Psoas muscle (tissue), 8 donors: Measurements from ENCODE around the gene HDC. TPM values are rescaled to one million over a fixed set of nuclear protein-coding genes. Genes with fewer than 3 reads are reported as not detected.

ENCODE experiments used
- ATAC-seq, 4 donors: fragments of 200-7000 bp; cut with Tn5 transposase; one replicate each; pipeline ENCODE4 v1.9.1; 2020; ENCODE audit warnings: moderate library complexity in 3 of 4, mild to moderate bottlenecking in 2 of 4
- DNase-seq, 2 donors: peaks; one replicate each; pipeline ENCODE4 v3.0.0-alpha.2; 2020
- H3K27ac ChIP-seq: fragments of 200-600 bp; one replicate; pipeline ENCODE4 v1.8.0; 2022
- H3K27me3 ChIP-seq, 3 donors: fragments of 200-600 bp in 1 of 3; one replicate each; pipeline versions ENCODE4 v1.6.1 to v1.8.0; 2013 to 2022; ENCODE audit warnings: low read length in 2 of 3, mild to moderate bottlenecking in 2 of 3, moderate library complexity in 1 of 3; ENCODE audit not compliant: insufficient read depth in 3 of 3
- H3K36me3 ChIP-seq, 2 donors: fragments of 200-600 bp in 1 of 2; one replicate each; pipeline versions ENCODE4 v1.6.1 to v1.8.0; 2013 to 2022; ENCODE audit warnings: low read depth in 1 of 2, mild to moderate bottlenecking in 1 of 2, moderate library complexity in 1 of 2; ENCODE audit not compliant: insufficient read depth in 1 of 2
- H3K4me1 ChIP-seq: fragments of 200-600 bp; one replicate; pipeline ENCODE4 v1.8.0; 2022
- H3K4me3 ChIP-seq: fragments of 200-600 bp; one replicate; pipeline ENCODE4 v1.8.0; 2022; ENCODE audit warnings: mild to moderate bottlenecking
- H3K9me3 ChIP-seq: fragments of 200-600 bp; one replicate; pipeline ENCODE4 v1.8.0; 2022
- WGBS, 3 donors: extraction: QIAGEN DNeasy Blood & Tissue Kit; methylation state at CpG; one replicate each; pipeline versions ENCODE4 v1.1.6 to v1.1.7; 2013; 5-methylcytosine and 5-hydroxymethylcytosine counted together
- intact Hi-C, 2 donors: fragments of 100-400 bp; cut with DNase I; formaldehyde crosslinking; loops; one replicate each; pipeline versions ENCODE4 v1.11.0 to v1.14.2; 2022
- polyA plus RNA-seq, 3 donors: library from polyadenylated mRNA; stranded (reverse); fragments of 200-250 nt; gene quantifications; one replicate each; pipeline ENCODE4 v1.2.3, GENCODE V29; 2013
- total RNA-seq, 4 donors: library from RNA; stranded (reverse); fragmentation: NEBNext Ultra II Directional in 2 of 4; extraction: Animal tissue kit (Norgen Biotek cat#: 25700) in 2 of 4; gene quantifications; one replicate each; pipeline versions ENCODE4 v1.2.1 to v1.2.4, GENCODE V29; 2021 to 2023
- TF ChIP-seq, protein P1 (sequence below): fragments of 200-600 bp; IDR thresholded peaks from one replicate; pipeline ENCODE4 v1.8.0; 2022; ENCODE audit warnings: antibody characterized with exemption
- donor health status: healthy with polysubstance abuse.
- donor health status: DM: no; HTN: no; CAD: no; lungs with moderate emphysema.
- donor health status: Bipolar disorder and iron deficiency.
- donor health status: healthy.
- donor health status: DM: yes; HTN: yes; CAD: no.
- donor health status: DM: no; HTN: no; CAD: no.
- donor health status: DM: no; HTN: no; CAD: no.
- donor health status: DM: yes; HTN: yes; CAD: no.

The HDC gene
- total and polyA plus RNA-seq, 7 donors = 0.03 to 0.97 (median 0.34) TPM

DNA sequence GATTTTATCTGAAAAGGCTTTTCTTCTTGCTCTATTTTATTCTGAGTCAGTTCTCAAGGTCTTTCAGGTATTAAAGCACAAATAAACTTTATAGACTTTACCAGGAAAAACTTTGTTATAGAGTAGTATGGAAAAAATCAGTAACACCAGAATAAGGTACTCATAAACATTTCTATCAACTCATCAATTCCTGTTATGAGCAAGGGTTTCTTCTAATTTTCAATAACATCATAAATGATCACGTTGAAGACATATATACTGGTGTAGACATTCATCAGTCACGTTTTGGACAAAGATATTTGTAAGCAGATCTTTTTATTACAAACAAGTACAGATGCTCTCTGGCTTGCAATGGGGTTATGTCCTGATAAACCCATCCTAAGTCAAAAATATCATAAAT, 9.6 kb upstream of the HDC start:
- peaks cover 0 to 21% of the 10 kb centered on the region in 2 donors for H3K36me3 ChIP-seq
- H3K27me3 ChIP-seq = no peaks in the 10 kb centered on the region
- TF ChIP-seq, protein P1, sequence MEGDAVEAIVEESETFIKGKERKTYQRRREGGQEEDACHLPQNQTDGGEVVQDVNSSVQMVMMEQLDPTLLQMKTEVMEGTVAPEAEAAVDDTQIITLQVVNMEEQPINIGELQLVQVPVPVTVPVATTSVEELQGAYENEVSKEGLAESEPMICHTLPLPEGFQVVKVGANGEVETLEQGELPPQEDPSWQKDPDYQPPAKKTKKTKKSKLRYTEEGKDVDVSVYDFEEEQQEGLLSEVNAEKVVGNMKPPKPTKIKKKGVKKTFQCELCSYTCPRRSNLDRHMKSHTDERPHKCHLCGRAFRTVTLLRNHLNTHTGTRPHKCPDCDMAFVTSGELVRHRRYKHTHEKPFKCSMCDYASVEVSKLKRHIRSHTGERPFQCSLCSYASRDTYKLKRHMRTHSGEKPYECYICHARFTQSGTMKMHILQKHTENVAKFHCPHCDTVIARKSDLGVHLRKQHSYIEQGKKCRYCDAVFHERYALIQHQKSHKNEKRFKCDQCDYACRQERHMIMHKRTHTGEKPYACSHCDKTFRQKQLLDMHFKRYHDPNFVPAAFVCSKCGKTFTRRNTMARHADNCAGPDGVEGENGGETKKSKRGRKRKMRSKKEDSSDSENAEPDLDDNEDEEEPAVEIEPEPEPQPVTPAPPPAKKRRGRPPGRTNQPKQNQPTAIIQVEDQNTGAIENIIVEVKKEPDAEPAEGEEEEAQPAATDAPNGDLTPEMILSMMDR = no peak
- H3K4me3 ChIP-seq = no peak overlapping the region
- H3K4me1 ChIP-seq = no peaks in the 10 kb centered on the region
- intact Hi-C loops = loop anchor here in 1 of 2 donors (10.0 kb wide), 1 partner anchor 60 kb away; no protein-coding TSS in a partner anchor
- ATAC-seq = no peak
- H3K27ac ChIP-seq = no peak overlapping the region
- H3K9me3 ChIP-seq = no peaks in the 10 kb centered on the region
- WGBS, 3 donors = 43 to 56% (median 50%) methylated on average over 2 of the region's 2 CpGs
- DNase-seq = no peak

DNA sequence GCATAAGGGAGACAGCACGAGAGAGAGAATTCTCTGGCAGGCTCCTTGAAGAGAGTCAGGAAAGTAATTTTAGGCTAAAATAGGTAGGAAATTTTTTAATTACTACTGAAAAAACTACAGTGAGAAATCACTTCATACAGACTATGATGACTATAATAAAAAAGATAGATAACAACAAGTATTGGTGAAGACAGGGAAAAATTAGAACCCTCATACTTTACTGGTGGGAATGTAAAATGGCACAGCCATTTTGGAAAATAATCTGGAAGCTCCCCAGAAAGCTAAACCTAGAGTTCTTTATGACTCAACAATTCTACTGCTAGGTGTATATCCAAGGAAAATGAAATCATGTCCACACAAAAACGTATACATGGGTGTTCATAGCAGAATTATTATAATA, 2.1 kb upstream of the HDC start:
- intact Hi-C loops = no loop called here
- Histone ChIP-seq H3K4me1 (no peaks in the 10 kb centered on the region), H3K9me3 (no peaks in the 10 kb centered on the region)

DNA sequence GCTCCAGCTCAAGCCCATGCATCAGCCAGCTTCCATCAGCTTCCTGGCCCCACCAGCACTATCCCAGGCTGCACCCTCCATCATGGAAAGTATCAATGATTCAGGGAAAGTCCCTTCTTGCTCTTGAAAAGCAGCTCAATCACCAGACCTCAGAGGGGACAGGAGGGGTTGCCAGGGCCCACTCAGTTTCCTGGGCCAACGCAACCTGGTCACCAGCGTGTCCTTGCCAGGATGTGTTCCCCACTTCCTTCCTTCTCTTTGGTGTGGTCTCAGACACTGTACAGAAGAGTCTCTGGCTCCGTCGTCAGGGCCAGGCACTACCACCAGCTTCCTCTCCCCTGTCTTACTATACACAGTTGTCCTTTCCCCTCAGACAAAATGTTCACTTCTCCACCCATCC, 3.0 kb downstream of the HDC start:
- no peak for ATAC-seq
- WGBS, 3 donors = 59 to 67% (median 65%) methylated on average over 4 of the region's 4 CpGs

More for the DNA sequence above, 2.1 kb upstream of the HDC start:
- TF ChIP-seq, protein P1 = no peak
- H3K36me3 ChIP-seq = no peaks in the 10 kb centered on the region
- 68 to 75% (median 71%) methylated on average over 2 of the region's 2 CpGs for WGBS, 3 donors
- no peak overlapping the region for H3K4me3 ChIP-seq
- H3K27ac ChIP-seq = no peak overlapping the region
- DNase-seq = no peak
- peaks cover 0 to 5% (median 0%) of the 10 kb centered on the region in 3 donors for H3K27me3 ChIP-seq
- no peak for ATAC-seq

DNA sequence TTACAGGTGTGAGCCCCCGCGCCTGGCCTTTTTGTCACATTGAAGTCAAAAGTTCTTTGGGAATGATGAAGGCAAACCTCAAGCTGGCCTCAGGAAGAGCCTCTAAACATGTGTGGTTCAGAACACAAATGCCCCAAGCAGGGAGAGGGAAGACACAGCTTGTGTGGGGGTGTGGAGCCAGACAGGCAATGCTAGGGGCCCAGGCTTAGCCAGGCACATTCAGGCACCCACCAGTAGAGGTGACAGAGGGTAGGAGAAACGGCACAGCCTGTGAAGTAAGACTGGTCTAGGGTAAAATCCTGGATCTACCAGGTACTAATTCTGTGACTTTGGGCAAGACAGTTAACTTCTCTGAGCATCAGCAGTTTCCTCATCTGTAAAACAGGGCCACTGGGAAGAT, 3.5 kb downstream of the HDC start:
- TF ChIP-seq, protein P1 = no peak
- H3K27ac ChIP-seq = no peak overlapping the region
- WGBS, 3 donors = 78 to 86% (median 82%) methylated on average over 3 of the region's 3 CpGs
- H3K4me1 ChIP-seq = no peaks in the 10 kb centered on the region
- intact Hi-C loops = no loop called here
- DNase-seq (no peak), ATAC-seq (no peak)
- peaks cover 0 to 4% (median 0%) of the 10 kb centered on the region in 3 donors for H3K27me3 ChIP-seq
- H3K36me3 ChIP-seq = no peaks in the 10 kb centered on the region
- no peak overlapping the region for H3K4me3 ChIP-seq
- H3K9me3 ChIP-seq = no peaks in the 10 kb centered on the region

More for the DNA sequence above, 3.0 kb downstream of the HDC start:
- TF ChIP-seq, protein P1 = no peak
- intact Hi-C loops = no loop called here
- no peaks in the 10 kb centered on the region for H3K4me1 ChIP-seq
- no peak overlapping the region for H3K4me3 ChIP-seq
- H3K9me3 ChIP-seq = no peaks in the 10 kb centered on the region
- no peak overlapping the region for H3K27ac ChIP-seq
- peaks cover 0 to 5% (median 0%) of the 10 kb centered on the region in 3 donors for H3K27me3 ChIP-seq
- DNase-seq = no peak
- no peaks in the 10 kb centered on the region for H3K36me3 ChIP-seq

DNA sequence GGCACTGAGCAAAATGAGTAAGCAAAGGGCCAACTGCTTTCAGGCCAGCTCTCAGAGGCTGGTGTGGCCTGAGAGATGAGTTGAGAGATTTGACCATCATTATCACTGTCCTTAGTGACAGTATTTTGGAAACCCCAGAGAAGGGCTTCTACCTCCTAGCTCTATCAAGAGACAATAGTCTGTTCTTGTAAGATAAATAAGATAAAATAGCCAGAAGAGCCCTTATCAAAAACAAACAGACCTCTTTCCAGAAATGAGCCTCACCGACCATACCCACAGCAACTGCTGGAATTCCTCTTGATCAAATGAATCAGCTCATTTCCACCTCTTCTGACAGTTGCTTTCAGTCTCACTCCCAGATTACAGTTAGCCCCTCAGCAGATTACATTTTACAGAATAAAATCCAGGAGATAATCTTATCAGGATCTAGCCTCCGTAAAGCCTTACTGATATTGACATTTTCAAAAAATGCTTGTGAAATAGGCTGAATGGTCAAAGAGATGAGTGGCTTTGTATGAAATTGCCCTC, 4.5 kb downstream of the HDC start:
- Histone ChIP-seq H3K9me3 (no peaks in the 10 kb centered on the region), H3K27ac (no peak overlapping the region), H3K36me3 (no peaks in the 10 kb centered on the region), H3K4me1 (no peaks in the 10 kb centered on the region), H3K27me3 (peaks cover 0 to 3% (median 0%) of the 10 kb centered on the region in 3 donors), H3K4me3 (no peak overlapping the region)
- ATAC-seq (no peak), DNase-seq (no peak)
- TF ChIP-seq, protein P1 = no peak
- intact Hi-C loops = no loop called here
- 82 to 88% (median 86%) methylated on average over 2 of the region's 2 CpGs for WGBS, 3 donors
